Astrocyte of the cerebellum (primary cell): ENCODE data around the gene PRKCA.

Experiments used
- DNase-seq: peaks from one replicate; pipeline ENCODE4 v3.0.0-alpha.2; 2011; ENCODE audit warnings: low read depth
- H3K4me3 ChIP-seq: 2 replicates; pipeline ENCODE4 v1.5.1; 2011; ENCODE audit warnings: mild to moderate bottlenecking, low read depth, low read length, moderate library complexity
- CTCF ChIP-seq: IDR thresholded peaks from 2 replicates; pipeline ENCODE4 v1.5.1; 2012; ENCODE audit warnings: low read length, low read depth, moderate library complexity, mild to moderate bottlenecking; ENCODE audit errors: missing control alignments
- in situ Hi-C: cut with HindIII; loops from 2 replicates; pipeline ENCODE4 v1.10.0; 2017; ENCODE audit warnings: low sequenced_read_pairs

The PRKCA gene

GRCh38 chr17:66675273-66675990 is 373.0 kb downstream of the PRKCA start:
- in situ Hi-C loops = no loop called here
- no peak overlapping the region for H3K4me3 ChIP-seq
- no peak for TF ChIP-seq CTCF
- DNase-seq = no peak

GRCh38 chr17:66675991-66676371 is 373.6 kb downstream of the PRKCA start:
- DNase-seq = no peak
- in situ Hi-C loops = no loop called here
- TF ChIP-seq CTCF = no peak
- H3K4me3 ChIP-seq = no peak overlapping the region

- in situ Hi-C loops = no loop called here
- no peak for TF ChIP-seq CTCF
- DNase-seq = no peak
- H3K4me3 ChIP-seq = no peak overlapping the region
Measured at GRCh38 chr17:66676421-66676820, 374.0 kb downstream of the PRKCA start.

GRCh38 chr17:66677201-66677981 is 375.0 kb downstream of the PRKCA start:
- in situ Hi-C loops = no loop called here
- no peak for TF ChIP-seq CTCF
- peak; percentile 20 for DNase-seq
- H3K4me3 ChIP-seq = no peak overlapping the region

GRCh38 chr17:66678061-66678460 is 375.6 kb downstream of the PRKCA start:
- no peak for TF ChIP-seq CTCF
- DNase-seq = no peak
- no peak overlapping the region for H3K4me3 ChIP-seq
- in situ Hi-C loops = no loop called here

- H3K4me3 ChIP-seq = no peak overlapping the region
- no peak for DNase-seq
- TF ChIP-seq CTCF = no peak
- in situ Hi-C loops = no loop called here
Measured at GRCh38 chr17:66678827-66679226, 376.4 kb downstream of the PRKCA start.
